HepG2 (cell line): Measurements from ENCODE around the gene MRPL3. TPM values are rescaled to one million over a fixed set of nuclear protein-coding genes. Genes with fewer than 3 reads are reported as not detected.

Experiments used
- CHCHD3 ChIP-seq: sonication (generic); formaldehyde crosslinking; IDR thresholded peaks from 2 replicates; pipeline ENCODE4 v1.8.0; 2022; ENCODE audit warnings: mild to moderate bottlenecking, missing genetic modification reagents, moderate library complexity
- FOXA1 ChIP-seq, 2 experiments: fragments of 450-650 bp in 1 of 2; sonication (generic) in 1 of 2; formaldehyde crosslinking in 1 of 2; IDR thresholded peaks; 2 replicates each; pipeline versions ENCODE4 v1.4.0 to v1.6.1; 2016 to 2020; ENCODE audit warnings: missing genetic modification reagents in 1 of 2
- FOXA3 ChIP-seq: IDR thresholded peaks from 2 replicates; pipeline ENCODE4 v1.6.1; 2016; ENCODE audit warnings: missing genetic modification reagents, missing compliant biosample characterization
- MEIS2 ChIP-seq: sonication (generic); formaldehyde crosslinking; IDR thresholded peaks from 2 replicates; pipeline ENCODE4 v1.9.0; 2021; ENCODE audit warnings: mild to moderate bottlenecking, missing genetic modification reagents
- NAIF1 ChIP-seq: sonication (generic); formaldehyde crosslinking; IDR thresholded peaks from 2 replicates; pipeline ENCODE4 v1.5.0; 2020; ENCODE audit warnings: mild to moderate bottlenecking, missing genetic modification reagents, borderline replicate concordance
- NCOA5 ChIP-seq: sonication (generic); formaldehyde crosslinking; IDR thresholded peaks from 2 replicates; pipeline ENCODE4 v1.4.0; 2020; ENCODE audit warnings: missing genetic modification reagents
- ONECUT2 ChIP-seq: sonication (generic); formaldehyde crosslinking; IDR thresholded peaks from 2 replicates; pipeline ENCODE4 v1.4.0; 2020; ENCODE audit warnings: missing genetic modification reagents
- PAX8 ChIP-seq: sonication (generic); formaldehyde crosslinking; IDR thresholded peaks from 2 replicates; pipeline ENCODE4 v1.8.0; 2022; ENCODE audit warnings: mild to moderate bottlenecking, missing genetic modification reagents, borderline replicate concordance
- PRMT3 ChIP-seq: sonication (generic); formaldehyde crosslinking; IDR thresholded peaks from 2 replicates; pipeline ENCODE4 v1.8.1; 2022; ENCODE audit warnings: low read depth, mild to moderate bottlenecking, moderate library complexity, missing genetic modification reagents, borderline replicate concordance
- SCMH1 ChIP-seq: sonication (generic); formaldehyde crosslinking; IDR thresholded peaks from 2 replicates; pipeline ENCODE4 v1.9.0; 2021; ENCODE audit warnings: missing genetic modification reagents, mild to moderate bottlenecking, borderline replicate concordance
- SIN3B ChIP-seq: fragments of 150-350 bp; IDR thresholded peaks from 2 replicates; pipeline ENCODE4 v1.6.1; 2014; ENCODE audit warnings: low read length
- SP4 ChIP-seq: sonication (generic); formaldehyde crosslinking; IDR thresholded peaks from 2 replicates; pipeline ENCODE4 v1.8.1; 2023; ENCODE audit warnings: mild to moderate bottlenecking, missing genetic modification reagents
- SRY ChIP-seq: sonication (generic); formaldehyde crosslinking; IDR thresholded peaks from 2 replicates; pipeline ENCODE4 v1.8.0; 2022; ENCODE audit warnings: mild to moderate bottlenecking, missing genetic modification reagents
- SYNCRIP ChIP-seq: fragments of 200-400 bp; formaldehyde crosslinking; IDR thresholded peaks from 2 replicates; pipeline ENCODE4 v1.6.1; 2018; ENCODE audit warnings: mild to moderate bottlenecking, low read depth, low read length; ENCODE audit not compliant: insufficient read depth
- TAF1 ChIP-seq: sonication (generic); formaldehyde crosslinking; IDR thresholded peaks from 2 replicates; pipeline ENCODE4 v1.4.0; 2020; ENCODE audit warnings: missing genetic modification reagents
- TEAD3 ChIP-seq: optimal IDR thresholded peaks from 2 replicates; pipeline ENCODE3; 2016; ENCODE audit warnings: borderline replicate concordance
- ZNF256 ChIP-seq: sonication (generic); formaldehyde crosslinking; conservative IDR thresholded peaks from 2 replicates; pipeline ENCODE4 v1.4.0; 2020; ENCODE audit warnings: missing genetic modification reagents
- ZNF329 ChIP-seq: sonication (generic); formaldehyde crosslinking; IDR thresholded peaks from 2 replicates; pipeline ENCODE4 v1.9.0; 2021; ENCODE audit warnings: low read depth, mild to moderate bottlenecking, missing genetic modification reagents
- polyA plus RNA-seq, 8 experiments: library from polyadenylated mRNA; depleted of rRNA in 3 of 8; stranded (reverse) in 7 of 8; unstranded in 1 of 8; fragments of >200 nt; fragmentation: Illumina TruSeq in 4 of 8; extraction: Trizol in 4 of 8; gene quantifications; 2 replicates each; pipeline versions ENCODE4 v1.2.1 to v1.2.3, GENCODE V29; 2011 to 2016; ENCODE audit warnings: low read depth in 4 of 8, missing spikeins in 1 of 8, mixed read lengths in 1 of 8; ENCODE audit not compliant: insufficient read depth in 1 of 8
- total RNA-seq, 5 experiments: library from RNA; depleted of rRNA; stranded (reverse); fragments of >200 nt; fragmentation: Illumina TruSeq; extraction: Trizol; gene quantifications; 2 replicates each; pipeline ENCODE4 v1.2.3, GENCODE V29; 2016; ENCODE audit warnings: low read depth in 1 of 5
- TF ChIP-seq, protein P1 (sequence below): sonication (generic); formaldehyde crosslinking; IDR thresholded peaks from 2 replicates; pipeline ENCODE4 v1.5.1; 2020; ENCODE audit warnings: missing genetic modification reagents, mild to moderate bottlenecking, borderline replicate concordance
- TF ChIP-seq, protein P2 (sequence below): sonication (generic); formaldehyde crosslinking; IDR thresholded peaks from 2 replicates; pipeline ENCODE4 v1.5.1; 2020; ENCODE audit warnings: missing genetic modification reagents, mild to moderate bottlenecking, borderline replicate concordance
- TF ChIP-seq, protein P3 (sequence below): sonication (generic); formaldehyde crosslinking; IDR thresholded peaks from 2 replicates; pipeline ENCODE4 v1.5.0; 2020; ENCODE audit warnings: missing genetic modification reagents, mild to moderate bottlenecking, borderline replicate concordance

The MRPL3 gene
- total and polyA plus RNA-seq, 2 of the 13 experiments (the other 11 are each of a cell fraction or from before 2014, with no cell fraction given): 114 to 172 TPM

DNA sequence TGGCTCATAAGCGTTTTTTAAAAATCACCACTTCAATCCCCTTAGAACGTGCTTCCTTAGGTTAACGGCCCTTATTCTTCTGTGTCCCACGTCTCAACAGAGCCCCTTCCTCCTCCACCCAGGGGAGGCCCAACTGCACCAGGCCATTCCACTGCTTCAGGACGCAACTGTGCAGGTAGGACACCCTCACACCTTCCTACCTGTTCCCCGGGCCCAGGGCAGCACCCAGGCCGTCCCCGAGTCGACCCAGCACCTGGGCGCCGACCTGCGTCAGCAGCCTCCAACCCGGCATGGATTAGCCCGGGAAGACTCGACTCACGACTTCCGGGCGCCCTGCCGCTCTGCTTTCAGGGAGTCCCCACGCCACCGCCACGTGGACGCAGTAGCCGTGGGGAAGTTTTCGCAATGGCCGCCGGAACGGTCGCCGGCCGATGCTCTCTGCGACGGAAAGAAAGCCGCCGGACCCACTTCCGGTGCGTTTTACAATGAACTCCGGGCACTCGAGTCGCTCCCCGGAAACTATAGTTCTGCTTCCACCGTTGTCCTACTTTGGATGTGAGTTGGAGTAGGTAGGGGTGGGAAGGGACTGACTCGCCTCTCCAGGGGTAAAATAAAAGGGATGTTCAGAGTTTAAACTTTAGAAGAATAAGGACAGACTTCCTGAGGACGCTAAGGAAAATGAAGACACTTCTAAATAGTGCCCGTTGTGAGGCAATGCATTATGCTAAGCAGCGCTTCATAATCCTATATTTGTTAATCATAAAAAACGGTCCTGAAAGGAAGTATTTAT lies at the start of gene MRPL3 (continued):
- TF ChIP-seq, protein P1, sequence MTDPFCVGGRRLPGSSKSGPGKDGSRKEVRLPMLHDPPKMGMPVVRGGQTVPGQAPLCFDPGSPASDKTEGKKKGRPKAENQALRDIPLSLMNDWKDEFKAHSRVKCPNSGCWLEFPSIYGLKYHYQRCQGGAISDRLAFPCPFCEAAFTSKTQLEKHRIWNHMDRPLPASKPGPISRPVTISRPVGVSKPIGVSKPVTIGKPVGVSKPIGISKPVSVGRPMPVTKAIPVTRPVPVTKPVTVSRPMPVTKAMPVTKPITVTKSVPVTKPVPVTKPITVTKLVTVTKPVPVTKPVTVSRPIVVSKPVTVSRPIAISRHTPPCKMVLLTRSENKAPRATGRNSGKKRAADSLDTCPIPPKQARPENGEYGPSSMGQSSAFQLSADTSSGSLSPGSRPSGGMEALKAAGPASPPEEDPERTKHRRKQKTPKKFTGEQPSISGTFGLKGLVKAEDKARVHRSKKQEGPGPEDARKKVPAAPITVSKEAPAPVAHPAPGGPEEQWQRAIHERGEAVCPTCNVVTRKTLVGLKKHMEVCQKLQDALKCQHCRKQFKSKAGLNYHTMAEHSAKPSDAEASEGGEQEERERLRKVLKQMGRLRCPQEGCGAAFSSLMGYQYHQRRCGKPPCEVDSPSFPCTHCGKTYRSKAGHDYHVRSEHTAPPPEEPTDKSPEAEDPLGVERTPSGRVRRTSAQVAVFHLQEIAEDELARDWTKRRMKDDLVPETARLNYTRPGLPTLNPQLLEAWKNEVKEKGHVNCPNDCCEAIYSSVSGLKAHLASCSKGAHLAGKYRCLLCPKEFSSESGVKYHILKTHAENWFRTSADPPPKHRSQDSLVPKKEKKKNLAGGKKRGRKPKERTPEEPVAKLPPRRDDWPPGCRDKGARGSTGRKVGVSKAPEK: peak; percentile 77; the same call in 1 of the 2 replicates
- TF ChIP-seq TEAD3 (CRISPR knock-in tag) (peak; percentile 72), SIN3B (peak; percentile 84), SYNCRIP (no peak), FOXA3 (CRISPR knock-in tag) (peak; percentile 67), SCMH1 (CRISPR knock-in tag) (no peak), NCOA5 (CRISPR knock-in tag) (no peak), SRY (peak; percentile 98), ONECUT2 (CRISPR knock-in tag) (peak; percentile 69; the same call in 1 of the 2 replicates), SP4 (CRISPR knock-in tag) (peak; percentile 85), CHCHD3 (CRISPR knock-in tag) (no peak; the same call in none of the 2 replicates), NAIF1 (0 out of 2 replicates have a peak, but pooled peaks have one; percentile 23), FOXA1 (IDR thresholded peaks at IDR 0.05) (no peak), FOXA1 (CRISPR knock-in tag; IDR thresholded peaks at IDR 0.05) (no peak), TAF1 (CRISPR knock-in tag) (peak; percentile 92), PAX8 (CRISPR knock-in tag) (0 out of 2 replicates have a peak, but pooled peaks have one; percentile 39), PRMT3 (0 out of 2 replicates have a peak, but pooled peaks have one; percentile 64), ZNF329 (CRISPR knock-in tag) (peak; percentile 92), MEIS2 (CRISPR knock-in tag) (peak; percentile 62; the same call in 1 of the 2 replicates), ZNF256 (CRISPR knock-in tag) (peak; percentile 94)
- TF ChIP-seq, protein P2, sequence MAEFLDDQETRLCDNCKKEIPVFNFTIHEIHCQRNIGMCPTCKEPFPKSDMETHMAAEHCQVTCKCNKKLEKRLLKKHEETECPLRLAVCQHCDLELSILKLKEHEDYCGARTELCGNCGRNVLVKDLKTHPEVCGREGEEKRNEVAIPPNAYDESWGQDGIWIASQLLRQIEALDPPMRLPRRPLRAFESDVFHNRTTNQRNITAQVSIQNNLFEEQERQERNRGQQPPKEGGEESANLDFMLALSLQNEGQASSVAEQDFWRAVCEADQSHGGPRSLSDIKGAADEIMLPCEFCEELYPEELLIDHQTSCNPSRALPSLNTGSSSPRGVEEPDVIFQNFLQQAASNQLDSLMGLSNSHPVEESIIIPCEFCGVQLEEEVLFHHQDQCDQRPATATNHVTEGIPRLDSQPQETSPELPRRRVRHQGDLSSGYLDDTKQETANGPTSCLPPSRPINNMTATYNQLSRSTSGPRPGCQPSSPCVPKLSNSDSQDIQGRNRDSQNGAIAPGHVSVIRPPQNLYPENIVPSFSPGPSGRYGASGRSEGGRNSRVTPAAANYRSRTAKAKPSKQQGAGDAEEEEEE (CRISPR knock-in tag): no peak; the same call in 1 of the 2 replicates
- TF ChIP-seq, protein P3, sequence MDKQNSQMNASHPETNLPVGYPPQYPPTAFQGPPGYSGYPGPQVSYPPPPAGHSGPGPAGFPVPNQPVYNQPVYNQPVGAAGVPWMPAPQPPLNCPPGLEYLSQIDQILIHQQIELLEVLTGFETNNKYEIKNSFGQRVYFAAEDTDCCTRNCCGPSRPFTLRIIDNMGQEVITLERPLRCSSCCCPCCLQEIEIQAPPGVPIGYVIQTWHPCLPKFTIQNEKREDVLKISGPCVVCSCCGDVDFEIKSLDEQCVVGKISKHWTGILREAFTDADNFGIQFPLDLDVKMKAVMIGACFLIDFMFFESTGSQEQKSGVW (CRISPR knock-in tag): no peak
